CD4-positive, CD25-positive, alpha-beta regulatory T cell (primary cell): ENCODE results near the gene IL36RN. TPM values are rescaled to one million over a fixed set of nuclear protein-coding genes. Genes with fewer than 3 reads are reported as not detected.

Source experiments
- ATAC-seq, 2 donors: fragments of 150-1000 bp; cut with Tn5 transposase; one replicate each; pipeline ENCODE4 v1.10.0; 2021; ENCODE audit warnings: low read depth in 2 of 2, moderate number of reproducible peaks in 2 of 2, moderate library complexity in 1 of 2
- DNase-seq, 3 donors: peaks; one replicate each; pipeline versions ENCODE4 v3.0.0 to v3.0.0-alpha.2; 2012 to 2022; ENCODE audit warnings: mixed read lengths in 1 of 3
- H3K27ac ChIP-seq: one replicate; pipeline ENCODE4 v1.7.0; 2013; ENCODE audit warnings: mild to moderate bottlenecking, low read length; ENCODE audit not compliant: insufficient read depth, poor library complexity, severe bottlenecking
- H3K27me3 ChIP-seq: one replicate; pipeline ENCODE4 v1.7.0; 2013; ENCODE audit warnings: low read length; ENCODE audit not compliant: control insufficient read depth, insufficient read depth
- H3K36me3 ChIP-seq: one replicate; pipeline ENCODE4 v1.7.0; 2013; ENCODE audit warnings: mild to moderate bottlenecking, low read length, moderate library complexity; ENCODE audit not compliant: control insufficient read depth, insufficient read depth
- H3K4me1 ChIP-seq: 2 replicates; pipeline ENCODE4 v1.7.0; 2013; ENCODE audit warnings: mild to moderate bottlenecking, low read length; ENCODE audit not compliant: insufficient read depth, control insufficient read depth, poor library complexity, severe bottlenecking
- H3K4me3 ChIP-seq: one replicate; pipeline ENCODE4 v1.7.0; 2013; ENCODE audit warnings: low read depth, mild to moderate bottlenecking, low read length, moderate library complexity
- H3K9me3 ChIP-seq, 2 experiments: 1 replicate in 1 of 2; 2 replicates in 1 of 2; pipeline ENCODE4 v1.7.0; 2013; ENCODE audit warnings: low read length in 2 of 2, mild to moderate bottlenecking in 1 of 2, moderate library complexity in 1 of 2; ENCODE audit not compliant: control insufficient read depth in 2 of 2
- H3K27ac Mint-ChIP-seq, 3 donors: one replicate each; pipeline ENCODE4 v1.8.0; 2020 to 2022; ENCODE audit warnings: mild to moderate bottlenecking in 3 of 3, mixed read lengths in 3 of 3, moderate library complexity in 2 of 3
- H3K27me3 Mint-ChIP-seq: one replicate; pipeline ENCODE4 v1.8.0; 2022; ENCODE audit warnings: mild to moderate bottlenecking, mixed read lengths
- H3K36me3 Mint-ChIP-seq: one replicate; pipeline ENCODE4 v1.8.0; 2020; ENCODE audit warnings: mixed read lengths
- H3K4me1 Mint-ChIP-seq, 4 donors: one replicate each; pipeline ENCODE4 v1.8.0; 2020 to 2022; ENCODE audit warnings: mixed read lengths in 4 of 4, mild to moderate bottlenecking in 1 of 4
- H3K4me3 Mint-ChIP-seq, 4 donors: one replicate each; pipeline ENCODE4 v1.8.0; 2020 to 2022; ENCODE audit warnings: mild to moderate bottlenecking in 4 of 4, mixed read lengths in 4 of 4, moderate library complexity in 3 of 4
- H3K9me3 Mint-ChIP-seq, 7 donors: one replicate each; pipeline ENCODE4 v1.8.0; 2020 to 2022; ENCODE audit warnings: mixed read lengths in 7 of 7, mild to moderate bottlenecking in 3 of 7, moderate library complexity in 2 of 7
- polyA plus RNA-seq, 4 donors: library from polyadenylated mRNA; unstranded; fragments of 300-500 nt; fragmentation: Illumina TruSeq; gene quantifications; one replicate each; pipeline ENCODE4 v1.2.3, GENCODE V29; 2021
- total RNA-seq: library from RNA; stranded (reverse); gene quantifications from one replicate; pipeline ENCODE4 v1.2.3, GENCODE V29; 2022

IL36RN gene
- total and polyA plus RNA-seq, 5 donors from 2014 or later = not detected

DNA sequence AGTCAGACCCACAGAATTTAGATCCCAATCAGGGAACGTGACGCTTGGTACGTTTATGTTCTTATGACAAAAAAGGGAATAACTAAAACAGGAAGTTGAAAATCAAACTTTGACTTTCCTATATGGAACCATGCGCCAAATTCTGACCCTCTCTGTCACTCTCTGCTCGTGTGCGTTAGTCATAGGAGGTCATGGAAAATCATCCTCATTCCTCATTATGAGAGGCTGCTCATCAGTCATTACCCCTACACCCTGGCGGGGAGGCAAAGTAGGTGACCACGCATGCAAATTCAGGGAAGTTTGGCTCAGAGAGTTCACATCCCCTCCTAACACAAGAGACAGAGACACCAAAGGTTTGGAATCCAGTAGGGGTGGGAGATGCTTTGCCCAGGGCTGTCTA lies 24.3 kb downstream of the IL36RN start:
- H3K9me3 Mint-ChIP-seq = peaks cover 0 to 8% (median 0%) of the 10 kb centered on the region in 7 donors
- no peak overlapping the region for H3K27ac Mint-ChIP-seq
- Histone ChIP-seq H3K9me3 (no peaks in the 10 kb centered on the region), H3K36me3 (no peaks in the 10 kb centered on the region), H3K4me1 (no peaks in the 10 kb centered on the region), H3K27me3 (no peaks in the 10 kb centered on the region), H3K4me3 (no peak overlapping the region), H3K27ac (no peak overlapping the region)
- no peak for ATAC-seq
- DNase-seq = no peak
- no peaks in the 10 kb centered on the region for H3K36me3 Mint-ChIP-seq
- H3K27me3 Mint-ChIP-seq = peaks cover 24% of the 10 kb centered on the region
- no peaks in the 10 kb centered on the region for H3K4me1 Mint-ChIP-seq
- no peak overlapping the region for H3K4me3 Mint-ChIP-seq

DNA sequence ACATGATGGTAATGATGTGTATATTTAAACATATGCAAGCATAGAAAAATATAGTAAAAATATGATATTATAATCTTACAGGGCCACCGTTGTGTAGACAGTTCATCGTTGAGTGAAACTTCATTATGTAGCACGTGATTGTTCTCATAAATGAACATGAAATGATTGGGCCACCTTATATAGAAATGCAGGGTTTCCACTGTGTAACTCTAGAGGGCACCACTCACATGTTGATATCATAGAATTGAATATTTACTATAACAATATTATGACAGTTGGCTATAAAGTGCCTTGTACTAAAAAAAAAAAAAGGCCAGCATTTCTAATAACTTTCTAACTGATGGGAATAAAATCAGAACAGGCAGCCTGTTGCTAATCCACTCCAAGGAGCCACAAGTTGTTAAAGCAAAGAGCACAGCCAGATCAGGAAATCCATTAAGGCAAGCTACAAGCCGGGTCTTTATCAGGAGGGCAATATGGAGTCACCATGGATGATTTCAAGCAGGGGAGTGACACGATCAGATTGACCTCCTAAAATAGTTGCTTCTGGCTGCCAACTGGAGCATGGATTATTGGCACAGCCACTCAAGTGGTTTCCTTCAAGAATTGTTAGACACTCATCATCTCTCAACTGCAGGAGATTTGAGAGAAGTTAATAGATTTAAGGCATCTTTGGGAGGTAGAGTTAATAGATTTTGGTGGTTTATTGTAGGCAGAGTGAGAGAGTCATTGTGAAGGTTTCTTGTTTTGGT lies 25.4 kb downstream of the IL36RN start:
- no peak overlapping the region for H3K4me3 ChIP-seq
- no peak overlapping the region for H3K4me3 Mint-ChIP-seq
- H3K27ac Mint-ChIP-seq = no peak overlapping the region
- no peaks in the 10 kb centered on the region for H3K9me3 ChIP-seq
- peak in 1 of 3 donors; percentile 55 for DNase-seq
- peaks cover 18% of the 10 kb centered on the region for H3K27me3 Mint-ChIP-seq
- no peaks in the 10 kb centered on the region for H3K36me3 Mint-ChIP-seq
- H3K27me3 ChIP-seq = no peaks in the 10 kb centered on the region
- H3K4me1 Mint-ChIP-seq = no peaks in the 10 kb centered on the region
- ATAC-seq = peak in 1 of 2 donors; percentile 62
- no peaks in the 10 kb centered on the region for H3K36me3 ChIP-seq
- peaks cover 0 to 8% (median 0%) of the 10 kb centered on the region in 7 donors for H3K9me3 Mint-ChIP-seq
- H3K27ac ChIP-seq = no peak overlapping the region
- H3K4me1 ChIP-seq = no peaks in the 10 kb centered on the region

DNA sequence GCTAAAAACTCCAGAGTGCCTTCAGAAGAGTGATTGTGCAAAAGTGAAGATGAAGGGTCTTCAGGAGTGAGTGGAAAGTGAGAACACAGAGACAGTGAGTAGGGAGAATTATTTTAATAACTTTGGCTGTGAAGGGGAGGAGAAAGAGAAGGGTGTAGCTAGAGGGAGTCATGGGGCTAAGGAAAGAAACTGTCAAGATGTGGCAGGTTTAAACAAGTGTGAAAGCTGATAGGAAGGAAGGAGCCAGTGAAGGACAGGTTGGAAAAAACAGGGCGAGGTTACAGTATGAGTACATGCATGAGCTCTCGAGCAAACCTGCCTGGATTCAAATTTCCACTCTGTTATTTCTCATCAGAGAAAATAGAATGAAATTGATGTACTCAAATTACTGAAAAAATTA lies 26.5 kb downstream of the IL36RN start:
- Mint-ChIP-seq H3K27me3 (peaks cover 12% of the 10 kb centered on the region), H3K4me1 (no peaks in the 10 kb centered on the region), H3K9me3 (peaks cover 0 to 5% (median 0%) of the 10 kb centered on the region in 7 donors), H3K36me3 (no peaks in the 10 kb centered on the region), H3K4me3 (no peak overlapping the region), H3K27ac (no peak overlapping the region)
- Histone ChIP-seq H3K27ac (no peak overlapping the region), H3K36me3 (no peaks in the 10 kb centered on the region), H3K4me3 (no peak overlapping the region), H3K27me3 (no peaks in the 10 kb centered on the region), H3K9me3 (no peaks in the 10 kb centered on the region), H3K4me1 (no peaks in the 10 kb centered on the region)
- no peak for ATAC-seq
- no peak for DNase-seq

DNA sequence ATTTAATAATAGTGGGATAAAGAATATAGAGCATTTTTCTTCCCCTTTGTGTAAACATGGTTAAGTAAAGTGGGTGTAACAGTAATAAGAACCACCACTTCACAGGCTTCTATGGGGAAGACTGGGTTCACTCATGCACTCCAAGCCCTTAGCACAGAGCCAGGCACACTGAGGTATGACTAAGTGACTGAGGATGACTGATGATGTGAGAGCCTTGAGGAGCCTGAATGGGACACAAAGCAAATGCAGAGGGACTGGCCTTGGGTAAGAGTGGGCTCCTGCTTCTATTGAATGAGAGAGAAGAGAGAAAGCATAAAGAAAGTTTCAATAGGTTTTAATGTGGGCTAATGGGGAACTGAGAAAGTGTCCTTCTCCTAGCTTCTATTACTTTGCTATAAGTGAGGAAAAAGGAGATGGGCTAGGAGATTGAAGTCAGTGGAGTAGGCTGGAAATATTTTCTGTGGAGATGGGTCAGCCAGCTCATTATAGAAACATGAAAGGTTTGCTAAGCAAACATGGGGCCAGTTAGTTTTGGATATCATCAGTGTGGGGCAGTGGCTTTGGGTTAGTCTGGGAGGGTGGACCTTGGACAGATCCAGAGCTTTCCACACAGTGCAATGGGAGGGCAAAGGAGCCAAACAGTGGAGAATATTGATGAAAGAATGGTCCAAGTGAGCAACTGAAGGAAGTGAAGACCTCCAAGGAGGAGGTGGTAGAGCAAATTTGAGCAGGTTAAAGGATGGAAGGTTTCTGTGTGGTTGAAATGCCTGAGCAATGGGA lies 29.4 kb downstream of the IL36RN start:
- no peak overlapping the region for H3K27ac ChIP-seq
- H3K9me3 Mint-ChIP-seq = peaks cover 0 to 3% (median 0%) of the 10 kb centered on the region in 7 donors
- no peaks in the 10 kb centered on the region for H3K9me3 ChIP-seq
- H3K27ac Mint-ChIP-seq = no peak overlapping the region
- ATAC-seq = no peak
- no peaks in the 10 kb centered on the region for H3K36me3 Mint-ChIP-seq
- no peaks in the 10 kb centered on the region for H3K36me3 ChIP-seq
- H3K4me1 Mint-ChIP-seq = no peaks in the 10 kb centered on the region
- no peak overlapping the region for H3K4me3 Mint-ChIP-seq
- peaks cover 4% of the 10 kb centered on the region for H3K27me3 ChIP-seq
- no peak overlapping the region for H3K4me3 ChIP-seq
- peaks cover 7% of the 10 kb centered on the region for H3K27me3 Mint-ChIP-seq
- no peaks in the 10 kb centered on the region for H3K4me1 ChIP-seq
- DNase-seq = no peak

DNA sequence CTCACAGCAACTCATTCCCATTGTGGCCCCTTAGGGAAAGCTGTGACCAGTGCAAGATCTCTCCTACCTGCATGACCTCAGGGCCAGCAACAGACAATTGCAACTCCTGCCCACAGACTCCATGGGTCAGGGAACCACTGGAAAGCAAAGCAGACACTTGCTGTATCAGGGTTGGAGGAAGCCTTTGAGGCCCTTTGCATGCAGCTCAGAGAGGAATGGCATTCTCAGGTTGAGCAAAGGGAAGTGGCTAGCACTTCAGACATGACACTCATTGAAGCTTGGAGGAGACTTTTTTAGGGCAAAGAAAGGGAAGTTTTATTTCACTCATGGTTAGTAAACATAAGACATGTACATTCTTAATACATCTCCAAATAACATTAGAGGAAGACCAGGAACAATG lies 30.9 kb downstream of the IL36RN start:
- DNase-seq (no peak), ATAC-seq (no peak)
- H3K4me3 Mint-ChIP-seq = no peak overlapping the region
- no peaks in the 10 kb centered on the region for H3K36me3 ChIP-seq
- H3K27ac Mint-ChIP-seq = no peak overlapping the region
- peaks cover 4% of the 10 kb centered on the region for H3K27me3 ChIP-seq
- H3K9me3 ChIP-seq = no peaks in the 10 kb centered on the region
- peaks cover 0 to 6% (median 0%) of the 10 kb centered on the region in 7 donors for H3K9me3 Mint-ChIP-seq
- no peak overlapping the region for H3K4me3 ChIP-seq
- no peak overlapping the region for H3K27ac ChIP-seq
- H3K4me1 ChIP-seq = no peaks in the 10 kb centered on the region
- H3K4me1 Mint-ChIP-seq = no peaks in the 10 kb centered on the region
- H3K36me3 Mint-ChIP-seq = no peaks in the 10 kb centered on the region
- peaks cover 4% of the 10 kb centered on the region for H3K27me3 Mint-ChIP-seq

DNA sequence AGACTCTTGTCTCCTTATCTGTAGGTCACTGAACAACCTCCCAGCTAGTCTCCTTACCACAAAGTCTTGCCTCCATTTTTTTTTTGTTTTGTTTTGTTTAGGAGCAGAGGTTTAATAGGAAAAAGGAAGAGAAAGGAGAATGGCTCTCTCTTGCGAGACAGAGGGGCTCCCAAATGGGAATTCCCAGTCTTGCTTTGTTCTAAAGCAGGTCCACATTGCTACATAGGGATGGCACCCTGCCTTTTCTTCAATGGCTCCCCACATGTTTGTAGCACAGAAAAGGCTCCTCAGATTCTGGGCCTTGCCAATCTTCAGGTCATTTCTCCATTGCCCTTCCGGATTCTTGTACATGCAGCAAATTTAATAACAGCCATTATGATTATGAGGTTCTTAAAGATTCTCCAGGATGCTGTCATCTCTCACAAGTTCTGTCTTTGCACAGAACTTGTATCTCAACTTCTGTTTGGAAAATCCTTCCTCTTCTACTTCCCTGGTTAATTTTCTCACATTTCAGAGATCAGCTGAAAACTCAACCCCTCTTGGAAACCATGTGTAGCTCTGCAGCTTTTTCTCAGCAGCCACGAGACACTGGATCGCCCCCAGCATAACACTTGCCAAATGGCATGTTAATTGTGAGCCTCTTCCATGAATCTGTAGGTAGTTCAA lies 32.4 kb downstream of the IL36RN start:
- H3K36me3 ChIP-seq = no peaks in the 10 kb centered on the region
- H3K27ac ChIP-seq = no peak overlapping the region
- H3K4me3 Mint-ChIP-seq = no peak overlapping the region
- H3K27me3 Mint-ChIP-seq = no peaks in the 10 kb centered on the region
- no peaks in the 10 kb centered on the region for H3K4me1 Mint-ChIP-seq
- H3K4me1 ChIP-seq = no peaks in the 10 kb centered on the region
- H3K27me3 ChIP-seq = peaks cover 4% of the 10 kb centered on the region
- no peaks in the 10 kb centered on the region for H3K36me3 Mint-ChIP-seq
- H3K4me3 ChIP-seq = no peak overlapping the region
- no peaks in the 10 kb centered on the region for H3K9me3 ChIP-seq
- ATAC-seq = no peak
- H3K9me3 Mint-ChIP-seq = peaks cover 0 to 12% (median 0%) of the 10 kb centered on the region in 7 donors
- DNase-seq = no peak
- H3K27ac Mint-ChIP-seq = no peak overlapping the region

DNA sequence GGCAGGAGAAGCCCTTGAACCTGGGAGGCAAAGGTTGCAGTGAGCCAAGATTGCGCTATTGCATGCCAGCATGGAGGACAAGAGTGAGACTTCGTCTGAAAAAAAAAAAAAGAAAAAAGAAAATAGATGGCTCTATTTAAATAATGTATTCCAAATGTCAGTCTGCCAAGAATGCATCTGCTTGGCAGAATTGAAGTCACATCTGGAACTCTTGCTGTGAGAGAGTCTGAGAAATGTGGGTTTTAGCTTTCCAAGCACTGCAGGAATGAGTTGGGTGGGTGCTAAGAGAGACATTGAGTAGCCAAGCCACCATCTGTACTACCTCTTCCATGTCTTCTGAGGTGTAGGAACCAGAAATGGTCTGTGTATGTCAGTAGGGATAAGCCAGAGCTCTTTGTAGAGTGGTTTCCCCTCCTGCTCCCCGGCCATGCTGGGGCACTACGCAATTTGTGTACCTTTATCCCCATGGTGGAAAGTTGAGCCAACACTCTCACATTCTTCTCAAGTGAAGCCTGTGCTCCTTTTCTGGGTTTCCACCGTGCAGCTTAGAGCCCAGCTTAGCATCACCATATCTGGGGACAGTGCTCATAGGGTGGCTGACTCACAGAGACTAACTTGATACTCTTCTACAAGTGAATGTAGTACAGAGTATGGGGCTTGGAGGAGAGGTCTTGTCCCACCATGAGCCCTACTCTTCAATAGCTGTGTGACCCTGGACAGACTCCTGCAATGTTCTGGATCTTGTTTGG lies 34.0 kb downstream of the IL36RN start:
- no peak for ATAC-seq

More for the DNA sequence above, 34.0 kb downstream of the IL36RN start:
- H3K36me3 Mint-ChIP-seq = peaks cover 3% of the 10 kb centered on the region
- Histone ChIP-seq H3K36me3 (no peaks in the 10 kb centered on the region), H3K27ac (no peak overlapping the region), H3K4me3 (no peak overlapping the region), H3K9me3 (no peaks in the 10 kb centered on the region), H3K4me1 (no peaks in the 10 kb centered on the region), H3K27me3 (peaks cover 4% of the 10 kb centered on the region)
- DNase-seq = no peak
- peaks cover 5 to 8% (median 7%) of the 10 kb centered on the region in 4 donors for H3K4me1 Mint-ChIP-seq
- H3K4me3 Mint-ChIP-seq = no peak overlapping the region
- H3K9me3 Mint-ChIP-seq = peaks cover 3 to 16% (median 5%) of the 10 kb centered on the region in 7 donors
- no peak overlapping the region for H3K27ac Mint-ChIP-seq
- H3K27me3 Mint-ChIP-seq = no peaks in the 10 kb centered on the region
